NCI-H524 (cell line): Measurements from ENCODE around the gene WHAMM.
"Not testable (repeated sequence)": the region's sequence is repeated elsewhere in the genome, so short reads cannot be mapped to it uniquely, and the experiment has no call there.

Experiments used
- DNase-seq, 2 experiments: peaks; one replicate each; lab custom pipeline; 2025; lab: John Stamatoyannopoulos, UW

Gene WHAMM

GRCh38 chr15:82838096-82838735 lies 28.8 kb downstream of the WHAMM start:
- DNase-seq = no peak

DNA sequence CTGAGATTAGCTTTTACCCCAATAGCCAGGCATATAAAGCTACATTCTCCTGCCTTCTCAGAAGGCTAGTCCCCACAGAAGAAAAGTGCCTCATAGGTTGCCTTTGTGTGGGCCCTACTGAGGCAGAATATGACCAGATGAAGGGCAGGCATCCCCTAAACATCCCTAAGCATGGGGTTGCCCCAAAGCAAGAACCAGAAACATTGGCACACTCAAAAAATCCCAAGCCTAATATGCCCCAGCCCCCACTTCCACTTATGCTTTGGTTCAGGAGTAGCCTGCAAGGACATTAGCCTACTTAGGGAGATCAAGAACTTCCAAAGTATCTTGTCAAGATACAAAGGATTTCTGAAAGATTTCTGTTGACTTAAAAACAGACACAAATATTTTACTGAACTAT lies 29.7 kb downstream of the WHAMM start:
- DNase-seq = no peak

- no peak for DNase-seq
Measured at GRCh38 chr15:82840166-82840565, 30.7 kb downstream of the WHAMM start.

GRCh38 chr15:82843566-82843965 lies 34.1 kb downstream of the WHAMM start:
- no peak for DNase-seq

DNA sequence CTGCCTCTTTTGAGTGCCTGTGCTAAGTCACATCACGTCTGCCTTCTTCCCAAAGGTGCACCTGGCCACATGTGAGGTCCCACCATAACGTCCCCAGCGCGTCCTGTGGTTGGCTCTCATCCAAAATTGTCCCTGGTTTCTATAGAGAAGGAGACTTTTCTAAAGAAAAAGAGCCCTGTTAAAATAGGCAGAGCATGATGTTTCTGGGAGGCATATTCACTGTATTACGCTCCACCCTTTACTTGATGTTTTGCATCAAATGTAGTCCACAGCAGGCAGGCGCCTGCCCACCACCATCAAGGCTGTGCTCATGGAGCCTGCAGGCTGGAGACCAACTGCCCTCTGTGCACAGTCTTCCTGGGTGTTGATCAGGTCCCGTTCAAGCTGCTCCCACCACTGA lies 36.3 kb downstream of the WHAMM start:
- no peak for DNase-seq

GRCh38 chr15:82846621-82847020 lies 37.2 kb downstream of the WHAMM start:
- no peak for DNase-seq

- no peak for DNase-seq
Measured at GRCh38 chr15:82847703-82848102, 38.3 kb downstream of the WHAMM start.

DNA sequence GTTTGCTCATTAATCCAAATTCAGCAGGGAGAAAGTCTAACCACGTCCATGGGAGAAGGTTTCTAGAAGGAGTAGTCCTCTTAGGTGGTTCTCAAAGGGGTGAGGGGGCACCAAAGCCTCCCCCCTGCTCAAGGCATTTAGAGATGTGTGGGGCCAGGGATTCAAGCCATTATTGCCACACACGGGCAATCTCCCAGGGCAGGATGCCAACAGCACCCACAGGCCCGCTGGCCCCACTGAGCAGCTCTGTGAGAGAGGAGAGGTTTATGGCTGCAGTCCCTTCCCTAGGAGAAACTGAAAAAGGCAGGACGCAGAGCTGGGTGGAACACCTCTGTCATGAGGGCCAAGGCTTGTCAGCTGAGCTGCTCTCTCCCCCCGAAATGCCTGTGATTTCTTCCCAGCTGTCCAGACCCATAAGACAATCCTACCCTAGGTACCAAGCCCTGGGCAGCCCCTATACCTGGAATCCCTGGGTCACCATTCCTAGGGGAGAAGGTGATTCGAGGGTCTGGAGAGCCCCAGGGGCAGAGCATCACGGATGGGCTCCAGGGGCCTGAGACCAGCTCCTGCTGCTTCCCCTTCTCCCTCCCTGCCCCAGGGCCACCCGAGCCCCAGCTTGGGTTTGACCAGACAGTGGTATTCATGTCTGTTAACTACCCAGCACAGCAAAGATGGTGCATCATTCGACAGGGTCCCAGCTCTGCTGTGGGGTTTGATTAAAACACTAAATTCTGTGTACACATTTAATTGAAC lies 39.0 kb downstream of the WHAMM start:
- DNase-seq = no peak

DNA sequence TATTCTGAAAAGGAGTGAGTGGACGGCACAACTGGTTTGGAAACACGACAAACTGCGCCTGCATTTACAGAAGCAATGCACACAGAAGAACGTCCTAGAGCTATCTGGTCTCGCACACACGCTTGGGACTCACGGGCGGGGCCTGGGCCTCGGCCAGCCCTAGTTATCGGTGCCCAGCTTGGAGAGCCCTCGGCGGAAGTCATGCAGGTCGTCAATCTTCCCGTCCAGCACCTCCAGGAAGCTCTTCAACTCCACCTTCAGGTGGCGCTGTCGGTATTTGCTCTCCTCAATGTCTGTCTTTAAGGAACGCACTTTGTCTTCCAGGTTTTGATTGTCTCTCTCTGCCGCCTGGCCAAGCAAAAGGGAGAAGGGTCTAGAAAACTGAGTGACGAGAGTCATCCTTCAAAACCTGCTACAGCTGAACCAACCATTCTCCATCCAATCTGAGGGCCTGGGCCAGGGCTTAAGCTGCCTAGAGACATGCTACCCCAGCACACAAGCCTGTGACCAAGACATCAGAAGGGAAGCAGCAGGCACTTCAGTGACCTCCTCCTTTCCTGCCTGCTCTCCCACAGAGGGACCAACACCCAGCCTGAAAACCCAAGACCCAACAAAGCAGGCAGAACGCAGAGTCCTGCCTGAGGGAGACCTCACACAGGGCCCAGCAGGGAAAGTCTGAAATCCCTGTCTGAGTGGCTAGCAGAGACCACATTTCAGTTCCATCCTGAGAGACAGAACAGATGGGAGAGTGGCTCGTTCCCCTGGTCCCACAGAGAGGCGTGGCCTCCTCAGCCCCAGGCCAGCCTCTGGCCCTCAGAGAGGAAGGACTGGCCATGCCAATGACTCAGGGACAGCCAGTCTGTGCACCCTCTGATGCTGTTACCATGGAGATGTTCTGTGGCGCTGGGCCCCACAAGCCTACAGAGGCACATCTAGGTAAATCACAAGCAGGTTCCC lies 40.4 kb downstream of the WHAMM start:
- DNase-seq = peak; percentile 76 to 89

DNA sequence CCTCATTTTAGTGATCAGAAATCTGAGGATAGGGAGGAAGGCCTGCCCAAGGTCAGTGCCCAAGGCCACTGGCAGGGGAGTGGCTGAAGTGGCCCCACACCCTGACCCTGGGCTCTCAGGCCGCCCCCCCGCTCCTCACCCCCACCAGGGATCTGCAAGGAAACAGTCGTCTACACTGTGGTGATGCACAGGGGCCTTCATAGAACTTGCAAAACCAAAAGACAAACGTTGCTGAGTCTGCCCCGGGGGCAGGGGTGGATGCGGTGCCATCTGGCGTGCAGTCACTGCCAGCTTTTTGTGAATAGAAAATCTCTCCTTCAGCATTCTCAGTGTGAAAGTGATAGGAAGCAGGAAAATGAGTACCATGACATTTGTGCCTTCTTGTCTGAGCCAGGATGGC lies 41.3 kb downstream of the WHAMM start:
- peak; percentile 56 to 83 for DNase-seq

GRCh38 chr15:82851306-82851850 lies 42.0 kb downstream of the WHAMM start:
- DNase-seq = peak in 1 of 2 experiments; percentile 27

DNA sequence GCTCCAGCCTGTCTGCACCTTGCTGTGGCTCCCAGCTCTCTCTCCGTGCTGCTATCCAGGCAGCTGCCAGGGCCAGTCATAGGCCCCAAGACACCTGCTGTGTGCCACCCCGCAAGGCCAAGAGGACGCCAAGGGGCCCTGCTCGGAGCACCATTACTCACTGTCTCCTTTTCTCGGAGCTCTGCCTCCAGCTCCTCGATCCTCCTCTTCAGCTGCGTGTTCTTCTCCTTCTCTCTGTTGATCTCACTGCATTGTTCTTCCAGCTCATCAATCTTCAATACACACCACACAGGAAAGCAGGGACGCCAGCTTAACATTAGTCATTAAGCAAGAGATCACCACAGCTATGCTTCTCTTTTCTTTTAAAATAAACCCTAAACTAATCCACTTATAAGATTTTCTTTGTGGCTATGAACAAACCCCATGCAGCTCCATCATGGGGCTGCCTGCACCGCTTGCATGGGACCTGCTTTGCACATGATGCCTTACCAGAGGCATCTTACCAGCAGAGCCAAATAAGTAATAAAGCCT lies 42.6 kb downstream of the WHAMM start:
- DNase-seq = no peak

- no peak for DNase-seq
Measured at GRCh38 chr15:82852941-82853561, 43.6 kb downstream of the WHAMM start.

- no peak for DNase-seq
Measured at GRCh38 chr15:82854554-82854953, 45.1 kb downstream of the WHAMM start.

DNA sequence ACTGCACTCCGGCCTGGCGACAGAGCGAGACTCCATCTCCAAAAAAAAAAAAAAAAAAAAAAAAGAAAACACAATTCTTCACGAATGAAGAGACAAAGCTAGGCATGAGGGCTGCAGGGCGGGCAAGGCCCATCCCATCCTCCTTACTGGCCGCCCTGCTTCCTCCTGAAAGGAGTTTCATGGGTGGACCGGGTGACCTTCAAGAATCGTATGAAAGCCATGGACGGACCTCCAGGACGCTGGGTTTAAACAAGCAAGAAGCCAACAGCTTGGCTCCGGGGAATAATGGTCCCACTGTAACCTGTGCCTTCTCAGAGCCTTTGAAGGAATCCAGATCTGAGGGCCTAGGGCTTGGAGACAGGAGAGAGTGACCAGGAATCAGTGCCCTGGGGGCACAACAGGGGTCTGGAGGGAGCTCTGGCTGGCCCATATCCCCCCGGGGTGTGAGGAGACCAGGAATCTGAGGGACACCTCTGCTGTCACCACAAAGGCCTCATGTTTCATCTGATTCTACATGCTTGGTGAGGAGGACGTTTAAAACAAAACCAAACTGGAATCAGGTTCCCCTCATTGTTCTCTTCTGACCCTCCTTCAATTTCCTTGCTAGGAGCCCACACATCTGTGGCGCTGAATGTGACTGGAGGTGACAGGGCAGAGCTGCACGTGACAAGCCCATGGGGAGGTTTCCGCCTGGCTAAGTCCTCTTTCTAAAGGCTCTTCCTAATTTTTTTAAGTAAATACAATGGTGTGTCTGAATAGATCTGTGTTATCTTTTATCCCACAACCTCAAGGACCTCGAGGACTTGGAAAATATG lies 46.1 kb downstream of the WHAMM start:
- DNase-seq = no peak

GRCh38 chr15:82856397-82857170 lies 47.2 kb downstream of the WHAMM start:
- DNase-seq = no peak

DNA sequence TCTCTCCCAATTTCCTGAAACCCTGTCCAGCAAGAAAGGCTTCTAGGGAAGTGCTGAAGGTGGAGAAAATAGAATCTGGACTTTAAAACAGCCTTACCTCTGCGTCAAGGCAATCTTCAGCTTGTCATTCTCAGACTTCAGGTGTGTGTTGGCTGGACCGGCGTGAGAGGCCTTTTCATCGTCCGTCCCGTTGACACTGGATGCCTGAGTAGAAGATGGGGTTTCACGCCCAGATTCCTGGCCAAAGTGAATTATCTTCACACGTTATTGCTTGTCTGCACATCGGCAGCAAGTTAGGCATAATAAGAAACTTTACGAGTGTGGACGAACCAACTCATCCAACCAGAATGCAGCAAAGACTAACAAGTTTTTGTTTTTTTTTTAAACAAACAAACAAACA lies 49.5 kb downstream of the WHAMM start:
- DNase-seq = no peak

- DNase-seq = no peak
Measured at GRCh38 chr15:82862886-82863285, 53.5 kb downstream of the WHAMM start.

DNA sequence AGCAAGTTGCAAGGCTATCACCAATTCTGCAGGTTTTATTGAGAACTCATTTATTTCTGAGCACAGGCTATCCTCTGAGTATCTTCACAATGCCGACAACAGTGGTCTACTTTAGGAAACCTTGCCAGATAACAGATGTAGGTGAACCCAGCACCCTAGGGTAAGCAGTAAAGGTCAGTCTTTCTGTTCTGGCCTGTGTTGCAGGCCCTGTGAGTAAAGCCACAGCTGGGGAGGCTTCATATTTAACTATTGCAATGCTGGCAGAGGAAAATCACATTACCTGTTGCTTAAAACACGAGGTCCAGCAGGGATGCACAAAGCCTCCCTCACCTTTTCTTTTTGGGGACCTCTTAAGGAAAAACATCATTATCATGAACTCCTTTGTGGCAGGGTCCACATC lies 55.5 kb downstream of the WHAMM start:
- no peak for DNase-seq

- DNase-seq = not testable (repeated sequence)
Measured at GRCh38 chr15:82865581-82865980, 56.2 kb downstream of the WHAMM start.
